ENCODE results near the gene DLG2.

Gene DLG2

GRCh38 chr11:85602526-85603213 lies 24.5 kb downstream of the DLG2 start:
- no peaks in the 10 kb centered on the region for H3K4me1 ChIP-seq (ENCODE audit: control insufficient read depth, insufficient read depth, low read length)
- no peaks in the 10 kb centered on the region for H3K27me3 ChIP-seq (ENCODE audit: control insufficient read depth, insufficient read depth, low read length)
- no peak overlapping the region for H3K27ac ChIP-seq (ENCODE audit: low read length)
- no peak for DNase-seq (ENCODE audit: low read depth, low spot score)
- no peaks in the 10 kb centered on the region for H3K36me3 ChIP-seq (ENCODE audit: control insufficient read depth, insufficient read depth, low read length)
- no CpG with 5 or more reads among the region's 2 CpGs for WGBS (ENCODE audit: insufficient coverage, insufficient read length)
- no peaks in the 10 kb centered on the region for H3K9me3 ChIP-seq (ENCODE audit: control insufficient read depth, insufficient read depth, low read length)
- no peak overlapping the region for H3K4me3 ChIP-seq (ENCODE audit: low read length)

GRCh38 chr11:85599083-85599482 lies 28.1 kb downstream of the DLG2 start:
- DNase-seq (ENCODE audit: low read depth, low spot score): no peak
- H3K27ac ChIP-seq (ENCODE audit: low read length): no peak overlapping the region
- 100% methylated on average over 2 of the region's 5 CpGs for WGBS (ENCODE audit: insufficient coverage, insufficient read length)
- no peaks in the 10 kb centered on the region for H3K4me1 ChIP-seq (ENCODE audit: control insufficient read depth, insufficient read depth, low read length)
- H3K36me3 ChIP-seq (ENCODE audit: control insufficient read depth, insufficient read depth, low read length): no peaks in the 10 kb centered on the region
- no peaks in the 10 kb centered on the region for H3K27me3 ChIP-seq (ENCODE audit: control insufficient read depth, insufficient read depth, low read length)
- no peaks in the 10 kb centered on the region for H3K9me3 ChIP-seq (ENCODE audit: control insufficient read depth, insufficient read depth, low read length)
- no peak overlapping the region for H3K4me3 ChIP-seq (ENCODE audit: low read length)

- no peak for DNase-seq (ENCODE audit: low read depth, low spot score)
- WGBS (ENCODE audit: insufficient coverage, insufficient read length): no CpG with 5 or more reads among the region's 2 CpGs
- H3K4me3 ChIP-seq (ENCODE audit: low read length): no peak overlapping the region
- H3K4me1 ChIP-seq (ENCODE audit: control insufficient read depth, insufficient read depth, low read length): no peaks in the 10 kb centered on the region
- H3K36me3 ChIP-seq (ENCODE audit: control insufficient read depth, insufficient read depth, low read length): no peaks in the 10 kb centered on the region
- no peaks in the 10 kb centered on the region for H3K9me3 ChIP-seq (ENCODE audit: control insufficient read depth, insufficient read depth, low read length)
- no peak overlapping the region for H3K27ac ChIP-seq (ENCODE audit: low read length)
- H3K27me3 ChIP-seq (ENCODE audit: control insufficient read depth, insufficient read depth, low read length): no peaks in the 10 kb centered on the region
Measured at GRCh38 chr11:85596886-85597285, 30.3 kb downstream of the DLG2 start.

GRCh38 chr11:85595285-85595884 lies 31.8 kb downstream of the DLG2 start:
- Histone ChIP-seq H3K27ac (ENCODE audit: low read length) (no peak overlapping the region), H3K36me3 (ENCODE audit: control insufficient read depth, insufficient read depth, low read length) (no peaks in the 10 kb centered on the region), H3K27me3 (ENCODE audit: control insufficient read depth, insufficient read depth, low read length) (no peaks in the 10 kb centered on the region), H3K9me3 (ENCODE audit: control insufficient read depth, insufficient read depth, low read length) (no peaks in the 10 kb centered on the region), H3K4me1 (ENCODE audit: control insufficient read depth, insufficient read depth, low read length) (no peaks in the 10 kb centered on the region), H3K4me3 (ENCODE audit: low read length) (no peak overlapping the region)
- DNase-seq (ENCODE audit: low read depth, low spot score): no peak

- no peak for DNase-seq (ENCODE audit: low read depth, low spot score)
- Histone ChIP-seq H3K27me3 (ENCODE audit: control insufficient read depth, insufficient read depth, low read length) (no peaks in the 10 kb centered on the region), H3K27ac (ENCODE audit: low read length) (no peak overlapping the region), H3K4me1 (ENCODE audit: control insufficient read depth, insufficient read depth, low read length) (no peaks in the 10 kb centered on the region), H3K4me3 (ENCODE audit: low read length) (no peak overlapping the region), H3K36me3 (ENCODE audit: control insufficient read depth, insufficient read depth, low read length) (no peaks in the 10 kb centered on the region), H3K9me3 (ENCODE audit: control insufficient read depth, insufficient read depth, low read length) (no peaks in the 10 kb centered on the region; the same call in 1 of the 2 replicates)
- no CpG with 5 or more reads among the region's 4 CpGs for WGBS (ENCODE audit: insufficient coverage, insufficient read length)
Measured at GRCh38 chr11:85590848-85591483, 36.2 kb downstream of the DLG2 start.

GRCh38 chr11:85589373-85589772 lies 37.8 kb downstream of the DLG2 start:
- no CpG with 5 or more reads among the region's 3 CpGs for WGBS (ENCODE audit: insufficient coverage, insufficient read length)

GRCh38 chr11:85582111-85582510 lies 45.0 kb downstream of the DLG2 start:
- WGBS (ENCODE audit: insufficient coverage, insufficient read length): 100% methylated on average over 1 of the region's 2 CpGs
- no peaks in the 10 kb centered on the region for H3K4me1 ChIP-seq (ENCODE audit: control insufficient read depth, insufficient read depth, low read length)
- no peaks in the 10 kb centered on the region for H3K36me3 ChIP-seq (ENCODE audit: control insufficient read depth, insufficient read depth, low read length)
- H3K4me3 ChIP-seq (ENCODE audit: low read length): no peak overlapping the region
- no peaks in the 10 kb centered on the region for H3K27me3 ChIP-seq (ENCODE audit: control insufficient read depth, insufficient read depth, low read length)
- H3K27ac ChIP-seq (ENCODE audit: low read length): no peak overlapping the region
- H3K9me3 ChIP-seq (ENCODE audit: control insufficient read depth, insufficient read depth, low read length): no peaks in the 10 kb centered on the region
- no peak for DNase-seq (ENCODE audit: low read depth, low spot score)

More at GRCh38 chr11:85589373-85589772, 37.8 kb downstream of the DLG2 start:
- Histone ChIP-seq H3K27ac (ENCODE audit: low read length) (no peak overlapping the region), H3K36me3 (ENCODE audit: control insufficient read depth, insufficient read depth, low read length) (no peaks in the 10 kb centered on the region), H3K27me3 (ENCODE audit: control insufficient read depth, insufficient read depth, low read length) (no peaks in the 10 kb centered on the region), H3K4me3 (ENCODE audit: low read length) (no peak overlapping the region), H3K4me1 (ENCODE audit: control insufficient read depth, insufficient read depth, low read length) (no peaks in the 10 kb centered on the region), H3K9me3 (ENCODE audit: control insufficient read depth, insufficient read depth, low read length) (no peaks in the 10 kb centered on the region; the same call in 1 of the 2 replicates)
- DNase-seq (ENCODE audit: low read depth, low spot score): no peak

GRCh38 chr11:85575388-85575787 lies 51.8 kb downstream of the DLG2 start:
- no CpG with 5 or more reads among the region's 1 CpG for WGBS (ENCODE audit: insufficient coverage, insufficient read length)
- H3K27me3 ChIP-seq (ENCODE audit: control insufficient read depth, insufficient read depth, low read length): no peaks in the 10 kb centered on the region

GRCh38 chr11:85572056-85572455 lies 55.1 kb downstream of the DLG2 start:
- no peaks in the 10 kb centered on the region for H3K9me3 ChIP-seq (ENCODE audit: control insufficient read depth, insufficient read depth, low read length)
- no peak overlapping the region for H3K27ac ChIP-seq (ENCODE audit: low read length)
- no peak overlapping the region for H3K4me3 ChIP-seq (ENCODE audit: low read length)
- WGBS (ENCODE audit: insufficient coverage, insufficient read length): no CpG with 5 or more reads among the region's 2 CpGs
- H3K4me1 ChIP-seq (ENCODE audit: control insufficient read depth, insufficient read depth, low read length): no peaks in the 10 kb centered on the region
- DNase-seq (ENCODE audit: low read depth, low spot score): no peak
- no peaks in the 10 kb centered on the region for H3K36me3 ChIP-seq (ENCODE audit: control insufficient read depth, insufficient read depth, low read length)
- no peaks in the 10 kb centered on the region for H3K27me3 ChIP-seq (ENCODE audit: control insufficient read depth, insufficient read depth, low read length)

More at GRCh38 chr11:85575388-85575787, 51.8 kb downstream of the DLG2 start:
- Histone ChIP-seq H3K36me3 (ENCODE audit: control insufficient read depth, insufficient read depth, low read length) (no peaks in the 10 kb centered on the region), H3K4me3 (ENCODE audit: low read length) (no peak overlapping the region), H3K4me1 (ENCODE audit: control insufficient read depth, insufficient read depth, low read length) (no peaks in the 10 kb centered on the region), H3K27ac (ENCODE audit: low read length) (no peak overlapping the region), H3K9me3 (ENCODE audit: control insufficient read depth, insufficient read depth, low read length) (no peaks in the 10 kb centered on the region)
- DNase-seq (ENCODE audit: low read depth, low spot score): no peak

GRCh38 chr11:85569525-85569924 lies 57.6 kb downstream of the DLG2 start:
- no peak for DNase-seq (ENCODE audit: low read depth, low spot score)
- no CpG with 5 or more reads among the region's 4 CpGs for WGBS (ENCODE audit: insufficient coverage, insufficient read length)
- H3K36me3 ChIP-seq (ENCODE audit: control insufficient read depth, insufficient read depth, low read length): no peaks in the 10 kb centered on the region
- no peak overlapping the region for H3K27ac ChIP-seq (ENCODE audit: low read length)
- H3K4me1 ChIP-seq (ENCODE audit: control insufficient read depth, insufficient read depth, low read length): no peaks in the 10 kb centered on the region
- H3K27me3 ChIP-seq (ENCODE audit: control insufficient read depth, insufficient read depth, low read length): no peaks in the 10 kb centered on the region
- H3K4me3 ChIP-seq (ENCODE audit: low read length): no peak overlapping the region
- H3K9me3 ChIP-seq (ENCODE audit: control insufficient read depth, insufficient read depth, low read length): no peaks in the 10 kb centered on the region

Data from iPS DF 6.9 (cell line).